ENCODE data around the gene HMOX1. TPM values are rescaled to one million over a fixed set of nuclear protein-coding genes. Genes with fewer than 3 reads are reported as not detected.
"Not testable (repeated sequence)": the region's sequence is repeated elsewhere in the genome, so short reads cannot be mapped to it uniquely, and the experiment has no call there.

The HMOX1 gene
- total and polyA plus RNA-seq, 11 donors: 2.4 to 126 (median 4.8) TPM

DNA sequence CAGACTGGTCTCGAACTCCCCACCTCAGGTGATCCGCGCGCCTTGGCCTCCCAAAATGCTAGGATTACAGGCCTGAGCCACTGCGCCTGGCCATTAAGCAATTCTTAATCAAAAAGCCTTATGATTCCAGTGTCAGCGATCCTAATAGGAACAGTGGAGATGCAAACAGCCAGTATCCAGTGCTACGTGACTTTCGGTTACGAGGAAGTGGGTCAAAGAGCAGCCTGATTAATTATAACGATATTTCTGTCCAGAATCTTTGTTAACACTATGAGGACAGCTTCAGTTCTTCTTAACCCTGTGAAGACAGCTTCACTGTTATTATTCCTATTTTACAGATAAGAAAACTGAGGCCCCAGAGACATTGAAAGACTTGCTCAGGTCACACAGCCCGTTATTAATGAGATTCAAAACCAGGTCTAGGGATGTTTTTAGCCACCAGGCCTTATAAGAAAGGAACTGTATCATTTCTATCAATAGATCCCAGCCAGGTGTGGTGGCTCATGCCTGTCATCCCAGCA is 17.3 kb upstream of the HMOX1 start:
- intact Hi-C loops (cut with DNase I): no loop called here
- Histone ChIP-seq H3K36me3 (no peaks in the 10 kb centered on the region), H3K4me1 (peaks cover 0 to 39% (median 0%) of the 10 kb centered on the region in 12 donors), H3K27me3 (peaks cover 0 to 4% (median 0%) of the 10 kb centered on the region in 9 donors), H3K4me3 (no peak overlapping the region), H3K9me3 (no peaks in the 10 kb centered on the region), H3K27ac (peak overlapping the region in 1 of 12 donors; percentile 58)
- no peak for DNase-seq
- 91 to 94% (median 91%) methylated on average over 11 of the region's 11 CpGs for WGBS, 4 donors
- no peak for ATAC-seq
- TF ChIP-seq, protein P1, sequence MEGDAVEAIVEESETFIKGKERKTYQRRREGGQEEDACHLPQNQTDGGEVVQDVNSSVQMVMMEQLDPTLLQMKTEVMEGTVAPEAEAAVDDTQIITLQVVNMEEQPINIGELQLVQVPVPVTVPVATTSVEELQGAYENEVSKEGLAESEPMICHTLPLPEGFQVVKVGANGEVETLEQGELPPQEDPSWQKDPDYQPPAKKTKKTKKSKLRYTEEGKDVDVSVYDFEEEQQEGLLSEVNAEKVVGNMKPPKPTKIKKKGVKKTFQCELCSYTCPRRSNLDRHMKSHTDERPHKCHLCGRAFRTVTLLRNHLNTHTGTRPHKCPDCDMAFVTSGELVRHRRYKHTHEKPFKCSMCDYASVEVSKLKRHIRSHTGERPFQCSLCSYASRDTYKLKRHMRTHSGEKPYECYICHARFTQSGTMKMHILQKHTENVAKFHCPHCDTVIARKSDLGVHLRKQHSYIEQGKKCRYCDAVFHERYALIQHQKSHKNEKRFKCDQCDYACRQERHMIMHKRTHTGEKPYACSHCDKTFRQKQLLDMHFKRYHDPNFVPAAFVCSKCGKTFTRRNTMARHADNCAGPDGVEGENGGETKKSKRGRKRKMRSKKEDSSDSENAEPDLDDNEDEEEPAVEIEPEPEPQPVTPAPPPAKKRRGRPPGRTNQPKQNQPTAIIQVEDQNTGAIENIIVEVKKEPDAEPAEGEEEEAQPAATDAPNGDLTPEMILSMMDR (IDR thresholded peaks at IDR 0.05): no peak
- no peak for TF ChIP-seq POLR2A (IDR thresholded peaks at IDR 0.05)

GRCh38 chr22:35364230-35364629 is 16.7 kb upstream of the HMOX1 start:
- H3K27ac ChIP-seq: peak overlapping the region in 1 of 12 donors; percentile 58
- peak in 2 of 4 donors; percentile 12 to 41 for ATAC-seq
- H3K9me3 ChIP-seq; H3K4me3 ChIP-seq; intact Hi-C loops (cut with DNase I); H3K27me3 ChIP-seq; DNase-seq; H3K36me3 ChIP-seq: not testable (repeated sequence)
- H3K4me1 ChIP-seq: peaks cover 0 to 40% (median 0%) of the 10 kb centered on the region in 12 donors
- WGBS, 4 donors: 80 to 88% (median 85%) methylated on average over 7 of the region's 7 CpGs

GRCh38 chr22:35367331-35367886 is 13.5 kb upstream of the HMOX1 start:
- 83 to 91% (median 89%) methylated on average over 9 of the region's 9 CpGs for WGBS, 4 donors
- intact Hi-C loops (cut with DNase I): no loop called here
- no peaks in the 10 kb centered on the region for H3K27me3 ChIP-seq
- no peak overlapping the region for H3K4me3 ChIP-seq
- peak in 1 of 4 donors; percentile 20 for ATAC-seq
- H3K4me1 ChIP-seq: peaks cover 0 to 61% (median 10%) of the 10 kb centered on the region in 12 donors
- DNase-seq: peak in 1 of 5 donors; percentile 52
- H3K36me3 ChIP-seq: no peaks in the 10 kb centered on the region
- H3K9me3 ChIP-seq: no peaks in the 10 kb centered on the region
- TF ChIP-seq POLR2A (IDR thresholded peaks at IDR 0.05): no peak
- TF ChIP-seq, protein P1 (IDR thresholded peaks at IDR 0.05): no peak
- H3K27ac ChIP-seq: peak overlapping the region in 1 of 12 donors; percentile 60

DNA sequence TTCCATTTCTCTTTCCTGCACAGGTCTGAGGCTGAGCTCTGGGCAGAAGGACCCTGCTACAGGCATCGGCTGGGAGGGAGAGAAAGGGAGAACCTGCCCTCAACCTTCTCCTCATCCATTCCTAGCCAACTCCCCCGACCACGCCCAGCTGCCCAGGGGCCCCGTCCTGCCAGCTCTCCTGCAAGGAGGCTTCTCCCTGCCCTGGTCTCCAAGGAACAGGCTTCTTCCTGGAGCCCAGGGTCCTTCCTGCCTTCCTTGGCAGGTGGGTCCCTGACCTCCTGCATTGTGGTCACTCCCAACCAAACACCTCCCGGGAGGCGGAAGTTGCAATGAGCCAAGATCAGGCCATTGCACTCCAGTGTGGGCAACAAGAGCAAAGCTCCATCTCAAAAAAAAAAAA is 12.5 kb upstream of the HMOX1 start:
- Histone ChIP-seq H3K27ac (no peak overlapping the region), H3K27me3 (no peaks in the 10 kb centered on the region), H3K36me3 (no peaks in the 10 kb centered on the region), H3K4me3 (no peak overlapping the region), H3K4me1 (peaks cover 0 to 61% (median 11%) of the 10 kb centered on the region in 12 donors), H3K9me3 (no peaks in the 10 kb centered on the region)
- 75 to 80% (median 78%) methylated on average over 6 of the region's 6 CpGs for WGBS, 4 donors
- ATAC-seq: no peak
- DNase-seq: no peak
- intact Hi-C loops (cut with DNase I): no loop called here
- TF ChIP-seq, protein P1 (IDR thresholded peaks at IDR 0.05): no peak
- TF ChIP-seq POLR2A (IDR thresholded peaks at IDR 0.05): no peak

Measured in heart left ventricle (tissue), 16 donors.